PC-3 (cell line): ENCODE measurements around the gene ANKLE1. TPM values are rescaled to one million over a fixed set of nuclear protein-coding genes. Genes with fewer than 3 reads are reported as not detected.
A peak's percentile ranks its signal among the peaks of the same experiment; 100 is the strongest.

Experiments
- ATAC-seq: fragments of 200-7000 bp; cut with Tn5 transposase; 2 replicates; pipeline ENCODE4 v1.9.1; 2020; ENCODE audit warnings: mild to moderate bottlenecking, moderate library complexity
- BruUV-seq: library from RNA; stranded (reverse); fragments of 400-500 nt; replicated peaks from 2 replicates; lab custom pipeline; 2021; lab: Mats Ljungman, UMichigan
- CTCF ChIA-PET: fragments of 300-600 bp; sonication (Branson Sonifier 250); formaldehyde crosslinking; loops from one replicate; lab custom pipeline; 2022; ENCODE audit warnings: antibody characterized with exemption; lab: Charles Lee
- POLR2A ChIA-PET: fragments of 300-600 bp; sonication (Branson Sonifier 250); formaldehyde crosslinking; loops from one replicate; lab custom pipeline; 2022; ENCODE audit warnings: antibody characterized with exemption; ENCODE audit not compliant: unreplicated experiment; lab: Charles Lee
- DNase-seq: peaks from one replicate; pipeline ENCODE4 v3.0.0-alpha.2; 2015
- H2AFZ ChIP-seq: fragments of 300-600 bp; sonication (generic); 2 replicates; pipeline ENCODE4 v1.6.0; 2016; ENCODE audit warnings: antibody characterized with exemption, low read length
- H3F3A ChIP-seq: fragments of 300-600 bp; sonication (generic); one replicate; pipeline ENCODE4 v1.6.0; 2017; ENCODE audit warnings: antibody characterized with exemption, low read length, control low read depth, mild to moderate bottlenecking; ENCODE audit not compliant: unreplicated experiment
- H3K27ac ChIP-seq: fragments of 300-600 bp; sonication (generic); 2 replicates; pipeline ENCODE4 v1.5.1; 2016; ENCODE audit warnings: mild to moderate bottlenecking, low read length
- H3K27me3 ChIP-seq: fragments of 300-600 bp; sonication (generic); 2 replicates; pipeline ENCODE4 v1.6.1; 2016; ENCODE audit warnings: low read length, mixed read lengths
- H3K36me3 ChIP-seq: fragments of 300-600 bp; sonication (generic); 2 replicates; pipeline ENCODE4 v1.6.1; 2016; ENCODE audit warnings: low read depth, mixed run types, low read length, mixed read lengths
- H3K4me1 ChIP-seq: fragments of 300-600 bp; sonication (generic); 2 replicates; pipeline ENCODE4 v1.5.1; 2016; ENCODE audit warnings: low read length; ENCODE audit not compliant: insufficient read depth
- H3K4me2 ChIP-seq: fragments of 300-600 bp; sonication (generic); 2 replicates; pipeline ENCODE4 v1.6.0; 2016; ENCODE audit warnings: low read length
- H3K4me3 ChIP-seq: fragments of 300-600 bp; sonication (generic); 2 replicates; pipeline ENCODE4 v1.5.1; 2016; ENCODE audit warnings: mild to moderate bottlenecking, low read length, mixed read lengths
- H3K79me2 ChIP-seq: fragments of 300-600 bp; sonication (generic); 2 replicates; pipeline ENCODE4 v1.6.1; 2017; ENCODE audit warnings: low read length, mixed read lengths
- H3K9ac ChIP-seq: fragments of 300-600 bp; sonication (generic); 2 replicates; pipeline ENCODE4 v1.6.0; 2016; ENCODE audit warnings: mild to moderate bottlenecking, low read length
- H3K9me2 ChIP-seq: fragments of 300-600 bp; sonication (generic); replicated peaks from 2 replicates; pipeline ENCODE4 v1.6.1; 2016; ENCODE audit warnings: mixed run types, low read length, mixed read lengths
- H3K9me3 ChIP-seq: fragments of 300-600 bp; sonication (generic); 2 replicates; pipeline ENCODE4 v1.6.1; 2016; ENCODE audit warnings: low read length, mixed read lengths
- H4K20me1 ChIP-seq: fragments of 300-600 bp; sonication (generic); 2 replicates; pipeline ENCODE4 v1.6.1; 2016; ENCODE audit warnings: low read length, mixed read lengths
- CTCF ChIP-seq: fragments of 300-600 bp; sonication (generic); conservative IDR thresholded peaks from 2 replicates; pipeline ENCODE4 v1.5.1; 2017; ENCODE audit warnings: antibody characterized with exemption, low read depth, mild to moderate bottlenecking, low read length
- EZH2 ChIP-seq: fragments of 300-600 bp; sonication (generic); IDR thresholded peaks from one replicate; pipeline ENCODE4 v1.6.1; 2017; ENCODE audit warnings: antibody characterized with exemption, mild to moderate bottlenecking, low read length; ENCODE audit not compliant: unreplicated experiment
- EZH2phosphoT487 ChIP-seq: fragments of 300-600 bp; sonication (generic); IDR thresholded peaks from 2 replicates; pipeline ENCODE4 v1.6.1; 2018; ENCODE audit warnings: mild to moderate bottlenecking, antibody characterized with exemption, low read length, borderline replicate concordance
- intact Hi-C: fragments of 100-400 bp; cut with micrococcal nuclease; formaldehyde crosslinking; loops from 2 replicates; pipeline ENCODE4 v1.9.0; 2023
- total RNA-seq: library from RNA; depleted of rRNA; stranded (reverse); fragments of >200 nt; gene quantifications from 2 replicates; pipeline ENCODE4 v1.2.3, GENCODE V29; 2014

The ANKLE1 gene
- total RNA-seq, 1 experiment from 2014 or later, result 2.2 TPM

GRCh38 chr19:17254636-17255035 lies 27.1 kb upstream of the ANKLE1 start:
- CTCF ChIA-PET, result interaction anchor here (1.2 kb wide), 1 partner anchor 8 kb away, joined by 5 read pairs; no protein-coding TSS in a partner anchor

GRCh38 chr19:17255150-17255621 lies 26.5 kb upstream of the ANKLE1 start:
- Histone ChIP-seq H3K36me3 (no peaks in the 10 kb centered on the region), H3K9me3 (0 out of 2 replicates have a peak, but pooled peaks cover 5% of the 10 kb centered on the region), H3K4me3 (no peak overlapping the region), H3K9ac (no peak overlapping the region), H3F3A (no peaks in the 10 kb centered on the region), H3K4me2 (no peak overlapping the region), H3K9me2 (no peaks in the 10 kb centered on the region), H3K27ac (no peak overlapping the region), H3K27me3 (no peaks in the 10 kb centered on the region), H3K4me1 (no peaks in the 10 kb centered on the region), H4K20me1 (no peaks in the 10 kb centered on the region), H2AFZ (no peak overlapping the region), H3K79me2 (no peaks in the 10 kb centered on the region)
- ChIA-PET CTCF (interaction anchor here (1.2 kb wide), 1 partner anchor 8 kb away, joined by 5 read pairs; no protein-coding TSS in a partner anchor), POLR2A (interaction anchor here (0.6 kb wide), 1 partner anchor 634 kb away, joined by 3 read pairs; no protein-coding TSS in a partner anchor)
- no peak for ATAC-seq
- no TSS peak for BruUV-seq
- intact Hi-C loops, result no loop called here
- peak; percentile 34 for DNase-seq
- TF ChIP-seq EZH2phosphoT487 (no peak), CTCF (no peak), EZH2 (no peak)

More at GRCh38 chr19:17254636-17255035, 27.1 kb upstream of the ANKLE1 start:
- H3K9me2 ChIP-seq, result no peaks in the 10 kb centered on the region
- no peak overlapping the region for H3K4me3 ChIP-seq
- 0 out of 2 replicates have a peak, but pooled peaks cover 3% of the 10 kb centered on the region for H3K9me3 ChIP-seq
- no peak for ATAC-seq
- POLR2A ChIA-PET, result interaction anchor here (0.6 kb wide), 1 partner anchor 635 kb away, joined by 3 read pairs; no protein-coding TSS in a partner anchor
- H4K20me1 ChIP-seq, result no peaks in the 10 kb centered on the region
- no TSS peak for BruUV-seq
- H3F3A ChIP-seq, result no peaks in the 10 kb centered on the region
- H3K4me1 ChIP-seq, result 0 out of 2 replicates have a peak, but pooled peaks cover 2% of the 10 kb centered on the region
- H2AFZ ChIP-seq, result no peak overlapping the region
- no peak for DNase-seq
- no peak overlapping the region for H3K4me2 ChIP-seq
- H3K79me2 ChIP-seq, result no peaks in the 10 kb centered on the region
- no peaks in the 10 kb centered on the region for H3K36me3 ChIP-seq
- no peaks in the 10 kb centered on the region for H3K27me3 ChIP-seq
- no peak overlapping the region for H3K27ac ChIP-seq
- TF ChIP-seq EZH2phosphoT487 (no peak), EZH2 (no peak), CTCF (no peak)
- intact Hi-C loops, result no loop called here
- H3K9ac ChIP-seq, result no peak overlapping the region

- intact Hi-C loops, result no loop called here
- H3K36me3 ChIP-seq, result no peaks in the 10 kb centered on the region
- BruUV-seq, result no TSS peak
- no peaks in the 10 kb centered on the region for H3K27me3 ChIP-seq
- no peak overlapping the region for H3K4me3 ChIP-seq
- no peak overlapping the region for H3K27ac ChIP-seq
- no peak overlapping the region for H3K9ac ChIP-seq
- ChIA-PET CTCF (no interaction called here), POLR2A (interaction anchor here (0.5 kb wide), 1 partner anchor 160 kb away, joined by 31 read pairs; no protein-coding TSS in a partner anchor)
- no peaks in the 10 kb centered on the region for H3K79me2 ChIP-seq
- H3K4me1 ChIP-seq, result no peaks in the 10 kb centered on the region
- no peak overlapping the region for H3K4me2 ChIP-seq
- 0 out of 2 replicates have a peak, but pooled peaks cover 5% of the 10 kb centered on the region for H3K9me3 ChIP-seq
- H2AFZ ChIP-seq, result no peak overlapping the region
- H3F3A ChIP-seq, result no peaks in the 10 kb centered on the region
- TF ChIP-seq EZH2phosphoT487 (no peak), EZH2 (no peak), CTCF (no peak)
- H3K9me2 ChIP-seq, result no peaks in the 10 kb centered on the region
- no peaks in the 10 kb centered on the region for H4K20me1 ChIP-seq
- ATAC-seq (no peak), DNase-seq (no peak)
Measured at GRCh38 chr19:17256130-17256529, 25.6 kb upstream of the ANKLE1 start.
